GM18517 (cell line): ENCODE results near the gene TMEM176A.

Source experiments
- ATAC-seq: cut with Tn5 transposase; IDR thresholded peaks from one replicate; pipeline ENCODE4 v1.9.1; 2021; ENCODE audit warnings: mild to moderate bottlenecking, moderate library complexity; ENCODE audit not compliant: unreplicated experiment

Gene TMEM176A

DNA sequence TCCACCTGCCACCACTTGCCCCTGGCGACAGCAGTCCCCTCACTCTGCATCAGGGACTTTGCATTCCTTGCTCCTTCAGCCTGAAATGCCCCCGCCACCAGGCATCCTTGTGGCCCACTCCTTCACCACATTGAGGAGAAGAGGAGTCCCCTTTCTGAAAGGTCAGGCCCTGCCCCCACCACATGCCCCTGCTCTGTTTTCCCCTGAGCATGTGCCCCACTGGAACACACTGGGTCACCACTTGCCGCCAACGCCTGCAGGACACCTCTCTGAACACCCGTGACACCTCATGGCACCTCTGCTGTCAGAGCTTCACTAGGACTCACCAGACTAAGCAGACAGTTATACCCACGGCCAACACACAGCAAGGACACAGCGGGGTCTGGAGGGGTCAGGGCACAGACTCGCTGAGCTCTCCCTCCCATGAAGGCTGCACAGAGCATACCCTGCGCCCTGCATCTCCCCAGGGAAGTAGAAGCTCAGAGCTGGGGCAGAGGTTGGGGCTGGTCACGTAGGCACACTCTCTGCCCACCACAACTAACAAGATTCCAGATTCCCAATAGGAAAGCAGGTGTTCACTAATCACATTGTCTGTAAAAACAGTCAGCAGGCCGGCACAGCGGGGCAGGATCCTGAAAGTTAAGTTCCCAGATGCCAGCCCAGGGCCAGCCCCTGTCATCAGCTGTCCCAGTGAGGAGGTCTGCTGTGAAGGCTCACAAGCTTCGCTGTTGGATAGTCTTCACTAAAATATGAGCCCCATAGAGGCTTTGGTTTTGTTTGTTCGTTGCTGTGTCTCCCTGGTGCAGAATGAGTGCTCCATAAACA lies 45.9 kb downstream of the TMEM176A start:
- no peak for ATAC-seq

- no peak for ATAC-seq
These were observed 47.0 kb downstream of the TMEM176A start for GRCh38 chr7:150847536-150847935.

DNA sequence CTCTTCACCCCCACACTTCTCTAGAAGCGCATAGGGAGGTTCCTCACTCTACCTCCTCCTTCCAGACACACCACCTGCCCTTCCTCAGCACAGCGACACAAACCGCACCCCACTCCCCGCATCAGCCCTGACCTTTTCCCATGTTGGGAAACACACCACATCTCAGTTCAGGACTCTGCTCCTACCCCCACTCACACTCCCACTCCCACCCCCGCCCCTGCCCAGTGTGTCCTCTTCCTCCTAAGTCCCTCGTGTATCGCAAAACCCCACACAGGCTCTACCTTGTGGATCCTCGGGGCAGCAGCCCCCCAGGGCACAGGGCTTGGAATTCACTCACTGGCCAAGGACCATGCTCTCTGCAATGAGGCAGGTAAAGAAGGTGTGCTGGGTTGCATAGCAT lies 47.5 kb downstream of the TMEM176A start:
- no peak for ATAC-seq

DNA sequence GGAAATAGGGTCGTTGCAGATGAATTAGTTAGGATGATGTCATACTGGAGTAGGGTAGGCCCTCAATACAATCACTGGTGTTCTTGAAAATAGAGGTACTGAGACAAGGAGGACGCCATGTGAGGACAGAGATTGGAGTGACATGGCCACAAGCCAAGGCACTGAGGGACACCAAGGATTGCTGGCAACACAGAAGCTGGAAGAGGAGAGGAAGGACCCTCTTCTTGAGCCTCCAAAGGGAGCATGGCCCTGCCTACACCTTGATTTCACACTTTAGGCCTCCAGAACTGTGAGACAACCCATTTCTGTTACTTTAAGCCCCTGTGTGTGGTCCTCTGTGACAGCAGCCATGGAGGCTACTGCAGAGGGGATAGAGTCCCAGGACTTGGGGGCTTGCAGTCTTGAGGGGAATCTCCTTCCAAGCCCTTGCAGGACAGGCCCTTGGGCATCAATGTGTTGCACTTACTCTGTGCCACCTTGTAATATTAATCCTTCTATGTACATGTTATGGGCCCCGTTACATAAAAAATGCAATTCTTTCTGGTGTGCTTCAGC lies 48.1 kb downstream of the TMEM176A start:
- ATAC-seq: no peak

DNA sequence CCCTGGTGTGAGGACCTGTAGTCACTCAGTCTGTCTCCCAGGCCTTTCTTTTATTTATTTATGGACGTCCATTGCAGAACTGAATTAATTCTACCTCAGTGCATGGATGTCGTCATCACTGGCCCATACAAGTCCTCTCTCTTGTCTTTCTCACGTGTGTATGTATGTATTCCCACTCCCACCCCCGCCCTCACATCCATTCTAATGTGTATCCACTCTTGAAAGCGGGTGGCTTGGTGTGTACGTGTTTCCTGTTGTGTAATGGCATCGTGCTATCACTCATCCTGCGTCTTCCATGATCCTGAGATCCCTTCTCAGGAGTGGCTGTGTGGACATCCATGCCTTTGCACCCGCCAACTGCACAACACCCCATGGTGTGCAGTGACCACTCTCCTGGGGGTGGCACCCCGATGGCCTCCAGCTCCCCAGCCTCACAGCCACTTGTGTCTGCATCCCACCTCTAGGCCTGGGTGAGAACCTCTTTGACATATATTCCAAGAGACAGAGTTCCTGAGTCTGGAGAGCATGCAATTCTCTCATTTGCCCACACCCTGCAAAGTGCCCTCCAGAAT lies 48.7 kb downstream of the TMEM176A start:
- ATAC-seq: no peak

DNA sequence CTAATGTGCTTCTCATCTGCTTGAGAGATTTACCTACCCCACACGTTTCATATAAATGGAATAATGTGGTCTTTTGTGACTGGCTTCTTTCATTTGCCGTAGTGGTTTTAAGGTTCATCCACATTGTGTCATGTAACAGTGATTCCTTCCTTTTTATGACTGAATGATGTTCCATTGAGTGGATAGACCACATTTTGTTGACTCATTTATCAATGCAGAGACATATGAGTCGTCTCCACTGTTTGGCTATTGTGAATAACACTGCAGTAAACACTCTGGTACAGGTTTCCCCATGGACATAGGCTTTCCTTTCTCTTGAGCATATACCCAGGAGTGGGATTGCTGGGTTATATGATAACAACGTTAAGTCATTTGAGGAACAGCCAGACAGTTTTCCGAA lies 49.7 kb downstream of the TMEM176A start:
- ATAC-seq: no peak

- ATAC-seq: no peak
These were observed 51.2 kb downstream of the TMEM176A start for GRCh38 chr7:150851492-150852370.

GRCh38 chr7:150852371-150852905 lies 51.9 kb downstream of the TMEM176A start, which contains the start of gene AOC1:
AOC1 (plus strand) TSS chr7:150852517; CDS start chr7:150856471, 3,954 bp downstream.
- ATAC-seq: no peak

DNA sequence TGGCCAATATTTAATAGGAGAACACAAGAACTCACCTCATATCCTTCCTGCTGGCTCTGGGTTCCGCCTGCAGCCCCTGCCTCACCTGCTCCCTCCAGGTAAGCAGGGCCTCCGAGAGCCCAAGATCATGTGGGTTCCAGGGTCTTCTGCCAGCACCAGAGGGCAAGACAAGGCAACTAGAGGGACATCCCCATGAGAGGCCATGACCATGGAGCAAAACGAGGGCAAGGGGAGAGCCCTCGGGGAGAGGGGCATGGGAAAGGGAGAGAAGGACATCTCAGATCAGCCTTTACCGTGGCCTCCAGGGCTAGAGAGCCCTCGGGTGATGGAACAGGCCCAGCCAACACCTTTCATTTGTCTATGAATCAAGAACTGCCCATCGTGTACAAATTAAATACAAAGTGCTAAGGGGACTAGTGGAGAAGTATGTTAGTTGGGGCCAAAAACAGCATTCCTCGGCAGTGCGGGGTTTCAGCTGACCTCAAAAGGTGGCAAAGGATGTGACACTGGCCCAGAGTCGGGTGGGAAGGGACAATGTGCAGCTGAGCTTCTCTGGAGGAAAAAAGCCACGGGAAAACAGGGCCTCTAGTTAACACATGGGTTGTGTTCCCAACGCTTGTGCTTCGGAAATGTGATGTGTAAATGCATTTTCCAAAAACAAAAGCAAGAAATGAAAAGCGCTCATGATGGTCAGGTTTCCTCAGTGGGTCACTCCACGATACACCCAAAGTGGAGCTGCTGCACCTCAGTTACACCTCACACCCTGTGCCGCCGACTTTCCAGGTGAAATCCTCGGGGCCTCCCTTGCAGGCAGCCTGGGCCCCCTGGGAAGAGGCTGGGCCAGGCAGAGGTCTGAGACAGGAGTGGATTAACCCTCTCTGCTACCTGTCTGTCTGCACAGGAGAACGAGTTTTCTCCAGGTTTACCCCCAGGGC lies 53.8 kb downstream of the TMEM176A start:
- ATAC-seq: no peak
